ENCODE results near the gene FAM168A. TPM values are rescaled to one million over a fixed set of nuclear protein-coding genes. Genes with fewer than 3 reads are reported as not detected.

FAM168A gene
- total RNA-seq, 1 experiment from 2014 or later, result 21.1 TPM

DNA sequence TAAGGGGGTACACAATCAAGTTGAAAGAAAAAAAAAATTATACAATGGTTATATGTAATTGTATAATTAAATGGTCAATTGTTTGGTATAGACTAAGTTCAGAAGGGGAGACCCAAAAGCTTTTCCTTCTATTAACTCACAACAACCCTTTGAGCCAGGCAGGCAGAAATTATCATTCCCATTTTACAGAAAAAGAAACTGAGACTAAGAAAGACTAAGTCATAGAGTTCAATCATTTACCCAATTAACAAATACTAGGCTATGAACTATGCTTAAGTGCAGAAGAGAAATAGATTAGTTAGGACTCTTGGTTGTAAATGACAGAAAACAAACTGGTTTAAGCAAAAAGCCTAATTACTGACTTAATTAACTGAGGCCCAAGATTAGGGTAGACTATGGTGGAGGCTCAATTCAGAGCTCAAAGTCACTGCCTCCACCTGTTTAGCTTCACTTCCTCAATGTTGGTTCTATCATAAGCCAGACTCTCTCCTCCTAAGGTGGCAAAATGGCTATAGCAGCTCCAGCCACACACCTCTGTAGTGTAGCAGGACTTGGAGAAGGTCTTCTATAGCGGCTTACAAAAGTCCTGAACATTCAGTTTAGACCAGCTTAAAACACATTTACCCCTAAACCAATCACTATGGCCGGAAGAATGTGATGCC lies 34.2 kb downstream of the FAM168A start:
- no peak overlapping the region for H2BK12ac ChIP-seq (ENCODE audit: insufficient read length, low read depth, low read length)

More for the DNA sequence above, 34.2 kb downstream of the FAM168A start:
- no peak overlapping the region for H2BK15ac ChIP-seq (ENCODE audit: low read depth, low read length)
- H3K9me3 Mint-ChIP-seq, result no peaks in the 10 kb centered on the region
- WGBS (ENCODE audit: extremely low coverage, insufficient read length, low lambda C conversion rate), result no CpG with 5 or more reads among the region's 2 CpGs
- H3K27me3 Mint-ChIP-seq (ENCODE audit: low read depth), result no peaks in the 10 kb centered on the region
- no peak overlapping the region for H4K91ac ChIP-seq (ENCODE audit: insufficient read length, low read depth, low read length)
- no peak overlapping the region for H2AK5ac ChIP-seq (ENCODE audit: insufficient read length, low read length)
- H3K27ac Mint-ChIP-seq, result peak overlapping the region in 1 of 3 experiments; percentile 66; a peak in 2 of 7 replicates
- no peak overlapping the region for H4K5ac ChIP-seq (ENCODE audit: insufficient read length, low read depth, low read length)
- TF ChIP-seq CTCF (conservative IDR thresholded peaks at IDR 0.05), result no peak
- no peak overlapping the region for H3K27ac ChIP-seq (ENCODE audit: insufficient read length, low read depth, low read length)
- H3K4me3 Mint-ChIP-seq, result no peak overlapping the region
- H3K27me3 ChIP-seq (ENCODE audit: insufficient read depth, low read length), result no peaks in the 10 kb centered on the region
- H3K56ac ChIP-seq (ENCODE audit: insufficient read length, low read depth, low read length), result no peak overlapping the region
- H3K4ac ChIP-seq (ENCODE audit: low read depth, low read length), result no peak overlapping the region
- H3K4me1 Mint-ChIP-seq, result peaks cover 15 to 21% of the 10 kb centered on the region in 2 experiments
- H3K36me3 Mint-ChIP-seq (ENCODE audit: insufficient read depth in 1 of 3, low read depth in 3 of 3), result no peaks in the 10 kb centered on the region
- H3K9me3 ChIP-seq (ENCODE audit: control insufficient read depth, low read depth, low read length), result no peaks in the 10 kb centered on the region
- H3K79me2 ChIP-seq (ENCODE audit: insufficient read depth, low read length), result no peaks in the 10 kb centered on the region
- H3K18ac ChIP-seq (ENCODE audit: insufficient read length, low read depth, low read length), result no peak overlapping the region
- H3K23me2 ChIP-seq (ENCODE audit: insufficient read length, low read depth, low read length, poor library complexity, severe bottlenecking), result no peaks in the 10 kb centered on the region
- H2BK5ac ChIP-seq (ENCODE audit: insufficient read length, low read length), result no peak overlapping the region
- no peaks in the 10 kb centered on the region for H4K20me1 ChIP-seq (ENCODE audit: control insufficient read depth, insufficient read depth, insufficient read length)
- no peak overlapping the region for H3T11ph ChIP-seq (ENCODE audit: low read length)
- no peaks in the 10 kb centered on the region for H3K4me1 ChIP-seq (ENCODE audit: insufficient read depth, low read length)
- no peak overlapping the region for H2BK20ac ChIP-seq (ENCODE audit: low read depth, low read length, poor library complexity, severe bottlenecking)
- no peak overlapping the region for H3K4me2 ChIP-seq (ENCODE audit: insufficient read depth, insufficient read length, low read length)
- no peak overlapping the region for H3K23ac ChIP-seq (ENCODE audit: insufficient read length, low read depth, low read length)
- no peaks in the 10 kb centered on the region for H3K79me1 ChIP-seq (ENCODE audit: insufficient read depth, low read depth, low read length, poor library complexity, severe bottlenecking)
- no peak overlapping the region for H4K8ac ChIP-seq (replicated peaks; ENCODE audit: insufficient read length, low read depth, low read length)
- no peak overlapping the region for H2BK120ac ChIP-seq (ENCODE audit: low read depth, low read length, poor library complexity, severe bottlenecking)
- H3K9ac ChIP-seq (ENCODE audit: extremely low read depth, insufficient read length, low read length), result no peak overlapping the region
- DNase-seq, result no peak
- H3K14ac ChIP-seq (ENCODE audit: insufficient read depth, low read length), result no peak overlapping the region
- H2AFZ ChIP-seq (ENCODE audit: low read length), result no peak overlapping the region
